Mesenchymal stem cell (in vitro differentiated cells and primary cell): ENCODE measurements around the gene BRAF.
"Not testable (repeated sequence)": the region's sequence is repeated elsewhere in the genome, so short reads cannot be mapped to it uniquely, and the experiment has no call there.

Source experiments
- DNase-seq: peaks from one replicate; pipeline ENCODE4 v3.0.0-alpha.2; 2013
- H2AFZ ChIP-seq: one replicate; pipeline ENCODE4 v1.6.1; 2013; ENCODE audit warnings: low read depth, mild to moderate bottlenecking, control low read depth, inconsistent platforms, low read length, moderate library complexity
- H2AK5ac ChIP-seq: 2 replicates; pipeline ENCODE4 v1.6.1; 2013; ENCODE audit warnings: low read length, moderate library complexity, mild to moderate bottlenecking, inconsistent platforms; ENCODE audit not compliant: severe bottlenecking
- H2BK120ac ChIP-seq: one replicate; pipeline ENCODE4 v1.6.1; 2013; ENCODE audit warnings: low read depth, mild to moderate bottlenecking, inconsistent platforms, low read length, moderate library complexity
- H2BK12ac ChIP-seq, 2 experiments: one replicate each; pipeline ENCODE4 v1.6.1; 2013; ENCODE audit warnings: inconsistent platforms in 2 of 2, low read length in 2 of 2, mild to moderate bottlenecking in 2 of 2, moderate library complexity in 2 of 2, control low read depth in 1 of 2
- H2BK15ac ChIP-seq: one replicate; pipeline ENCODE4 v1.6.1; 2013; ENCODE audit warnings: mild to moderate bottlenecking, low read depth, inconsistent platforms; ENCODE audit not compliant: poor library complexity, severe bottlenecking
- H2BK5ac ChIP-seq: 2 replicates; pipeline ENCODE4 v1.6.1; 2013; ENCODE audit warnings: low read depth, mild to moderate bottlenecking, low read length, control low read depth, inconsistent platforms; ENCODE audit not compliant: poor library complexity, severe bottlenecking
- H3K14ac ChIP-seq, 2 experiments: one replicate each; pipeline ENCODE4 v1.6.1; 2013; ENCODE audit warnings: inconsistent platforms in 2 of 2, low read length in 2 of 2, control low read depth in 1 of 2, mild to moderate bottlenecking in 1 of 2, moderate library complexity in 1 of 2
- H3K18ac ChIP-seq, 2 experiments: one replicate each; pipeline ENCODE4 v1.6.1; 2013; ENCODE audit warnings: inconsistent platforms in 2 of 2, low read length in 2 of 2, control low read depth in 1 of 2, low read depth in 1 of 2, mild to moderate bottlenecking in 1 of 2
- H3K23ac ChIP-seq, 2 experiments: one replicate each; pipeline ENCODE4 v1.6.1; 2013; ENCODE audit warnings: inconsistent platforms in 2 of 2, low read length in 2 of 2, mild to moderate bottlenecking in 2 of 2, moderate library complexity in 2 of 2, control low read depth in 1 of 2
- H3K27ac ChIP-seq: 2 replicates; pipeline ENCODE4 v1.5.1; 2013; ENCODE audit warnings: mild to moderate bottlenecking, moderate library complexity, low read length, control low read depth, inconsistent platforms; ENCODE audit not compliant: poor library complexity, severe bottlenecking
- H3K27me3 ChIP-seq, 2 experiments: 2 replicates each; pipeline versions ENCODE4 v1.6.1 to v1.7.0; 2013; ENCODE audit warnings: low read length in 2 of 2, mild to moderate bottlenecking in 2 of 2, moderate library complexity in 2 of 2, control low read depth in 1 of 2, inconsistent platforms in 1 of 2; ENCODE audit not compliant: control insufficient read depth in 1 of 2, insufficient read depth in 1 of 2
- H3K36me3 ChIP-seq, 2 experiments: 2 replicates each; pipeline versions ENCODE4 v1.6.1 to v1.7.0; 2013; ENCODE audit warnings: low read length in 2 of 2, control low read depth in 1 of 2, inconsistent platforms in 1 of 2, low read depth in 1 of 2, mild to moderate bottlenecking in 1 of 2; ENCODE audit not compliant: insufficient read depth in 2 of 2, control insufficient read depth in 1 of 2
- H3K4ac ChIP-seq, 2 experiments: one replicate each; pipeline ENCODE4 v1.6.1; 2013; ENCODE audit warnings: inconsistent platforms in 2 of 2, low read length in 2 of 2, mild to moderate bottlenecking in 2 of 2, moderate library complexity in 2 of 2, control low read depth in 1 of 2, low read depth in 1 of 2
- H3K4me1 ChIP-seq: 2 replicates; pipeline ENCODE4 v1.6.1; 2013; ENCODE audit warnings: low read depth, low read length, control low read depth; ENCODE audit not compliant: control insufficient read depth, insufficient read depth
- H3K4me2 ChIP-seq: 2 replicates; pipeline ENCODE4 v1.6.1; 2013; ENCODE audit warnings: low read length, mild to moderate bottlenecking, inconsistent platforms; ENCODE audit not compliant: poor library complexity, severe bottlenecking
- H3K4me3 ChIP-seq, 2 experiments: 2 replicates each; pipeline versions ENCODE4 v1.5.1 to v1.7.0; 2013; ENCODE audit warnings: low read length in 2 of 2, mild to moderate bottlenecking in 2 of 2, control low read depth in 1 of 2, low read depth in 1 of 2; ENCODE audit not compliant: insufficient read depth in 1 of 2
- H3K79me1 ChIP-seq: replicated peaks from 2 replicates; pipeline ENCODE4 v1.6.1; 2013; ENCODE audit warnings: mild to moderate bottlenecking, control low read depth, low read length, inconsistent platforms; ENCODE audit not compliant: poor library complexity, severe bottlenecking
- H3K9ac ChIP-seq: 2 replicates; pipeline ENCODE4 v1.7.0; 2013; ENCODE audit warnings: mild to moderate bottlenecking, low read length, moderate library complexity
- H3K9me3 ChIP-seq: 2 replicates; pipeline ENCODE4 v1.7.0; 2013; ENCODE audit warnings: mild to moderate bottlenecking, low read length; ENCODE audit not compliant: control insufficient read depth
- H4K8ac ChIP-seq: one replicate; pipeline ENCODE4 v1.6.1; 2013; ENCODE audit warnings: inconsistent platforms, mild to moderate bottlenecking, low read length, moderate library complexity
- H4K91ac ChIP-seq: one replicate; pipeline ENCODE4 v1.6.1; 2013; ENCODE audit warnings: mild to moderate bottlenecking, low read length, inconsistent platforms
- WGBS: methylation state at CpG from one replicate; pipeline ENCODE4 v1.1.7; 2013; ENCODE audit warnings: mixed read lengths; 5-methylcytosine and 5-hydroxymethylcytosine counted together

BRAF gene

GRCh38 chr7:140917258-140917657, 7.5 kb downstream of the BRAF start:
- Histone ChIP-seq H3K4me2 (no peak overlapping the region), H3K27ac (no peak overlapping the region), H2BK12ac (no peak overlapping the region), H4K8ac (no peak overlapping the region), H3K23ac (no peak overlapping the region), H3K9ac (no peak overlapping the region), H3K27me3 (no peaks in the 10 kb centered on the region), H3K4me3 (no peak overlapping the region), H3K9me3 (no peaks in the 10 kb centered on the region), H2BK120ac (no peak overlapping the region), H2BK5ac (no peak overlapping the region), H3K4ac (no peak overlapping the region), H3K18ac (no peak overlapping the region), H3K36me3 (no peaks in the 10 kb centered on the region), H3K14ac (no peak overlapping the region), H2AFZ (no peak overlapping the region), H3K4me1 (no peaks in the 10 kb centered on the region), H2BK15ac (no peak overlapping the region), H3K79me1 (peaks cover 12% of the 10 kb centered on the region), H2AK5ac (no peak overlapping the region), H4K91ac (no peak overlapping the region)
- no peak for DNase-seq
- WGBS = no CpG with 5 or more reads among the region's 1 CpG

GRCh38 chr7:140915935-140916555, 8.7 kb downstream of the BRAF start:
- H3K4me3 ChIP-seq = no peak overlapping the region
- H3K14ac ChIP-seq = no peak overlapping the region
- H2AFZ ChIP-seq = no peak overlapping the region
- no peak overlapping the region for H2BK120ac ChIP-seq
- no peak overlapping the region for H3K18ac ChIP-seq
- H4K8ac ChIP-seq = no peak overlapping the region
- 100% methylated on average over 3 of the region's 4 CpGs for WGBS
- no peaks in the 10 kb centered on the region for H3K36me3 ChIP-seq
- H2AK5ac ChIP-seq = no peak overlapping the region
- H3K27ac ChIP-seq = no peak overlapping the region
- H3K4me2 ChIP-seq = no peak overlapping the region
- H3K79me1 ChIP-seq = peaks cover 12% of the 10 kb centered on the region
- H2BK5ac ChIP-seq = no peak overlapping the region
- no peak overlapping the region for H4K91ac ChIP-seq
- H2BK15ac ChIP-seq = no peak overlapping the region
- no peak overlapping the region for H3K9ac ChIP-seq
- H3K23ac ChIP-seq = no peak overlapping the region
- no peaks in the 10 kb centered on the region for H3K27me3 ChIP-seq
- no peak overlapping the region for H3K4ac ChIP-seq
- no peak for DNase-seq
- H3K9me3 ChIP-seq = no peaks in the 10 kb centered on the region
- no peak overlapping the region for H2BK12ac ChIP-seq
- H3K4me1 ChIP-seq = no peaks in the 10 kb centered on the region

GRCh38 chr7:140914083-140914482, 10.6 kb downstream of the BRAF start:
- no peak for DNase-seq
- Histone ChIP-seq H2BK12ac (no peak overlapping the region), H3K4ac (no peak overlapping the region), H3K27ac (no peak overlapping the region), H2BK120ac (no peak overlapping the region), H3K36me3 (peaks cover 0 to 3% of the 10 kb centered on the region in 2 experiments), H3K9me3 (no peaks in the 10 kb centered on the region), H2BK5ac (no peak overlapping the region), H3K4me2 (no peak overlapping the region), H4K91ac (no peak overlapping the region), H3K27me3 (no peaks in the 10 kb centered on the region), H3K79me1 (peaks cover 19% of the 10 kb centered on the region), H3K4me1 (no peaks in the 10 kb centered on the region), H3K14ac (no peak overlapping the region), H2BK15ac (no peak overlapping the region), H2AK5ac (no peak overlapping the region), H3K9ac (no peak overlapping the region), H2AFZ (no peak overlapping the region), H3K4me3 (no peak overlapping the region), H3K23ac (no peak overlapping the region), H4K8ac (no peak overlapping the region), H3K18ac (no peak overlapping the region)

- not testable (repeated sequence) for H3K4me1 ChIP-seq, H3K18ac ChIP-seq, H3K4me3 ChIP-seq, H3K23ac ChIP-seq, H3K36me3 ChIP-seq, H3K14ac ChIP-seq, H2AK5ac ChIP-seq, H3K9me3 ChIP-seq, H3K27me3 ChIP-seq, H4K91ac ChIP-seq, H2BK120ac ChIP-seq, H2AFZ ChIP-seq, H2BK12ac ChIP-seq, H2BK15ac ChIP-seq, H3K4me2 ChIP-seq, DNase-seq, H3K4ac ChIP-seq, H4K8ac ChIP-seq, H2BK5ac ChIP-seq, H3K9ac ChIP-seq, H3K27ac ChIP-seq
- WGBS = 96% methylated on average over 5 of the region's 5 CpGs
- peaks cover 20% of the 10 kb centered on the region for H3K79me1 ChIP-seq
Observed at GRCh38 chr7:140913596-140913928, 11.2 kb downstream of the BRAF start.
